Tibial nerve (tissue), 4 donors: ENCODE measurements around the gene VTN. TPM values are rescaled to one million over a fixed set of nuclear protein-coding genes. Genes with fewer than 3 reads are reported as not detected.
A peak's percentile ranks its signal among the peaks of the same experiment; 100 is the strongest.

ENCODE experiments used
- DNase-seq, 2 donors: peaks; one replicate each; pipeline ENCODE4 v3.0.0-alpha.2; 2019; ENCODE audit warnings: low spot score in 2 of 2
- H3K27ac ChIP-seq, 4 donors: fragments of 200-600 bp; sonication (generic) in 3 of 4; one replicate each; pipeline ENCODE4 v1.5.1; 2017 to 2019; ENCODE audit warnings: mild to moderate bottlenecking in 1 of 4
- H3K27me3 ChIP-seq, 2 donors: fragments of 200-600 bp; sonication (generic) in 1 of 2; one replicate each; pipeline versions ENCODE4 v1.5.1 to v1.6.0; 2017 to 2019
- H3K36me3 ChIP-seq, 3 donors: fragments of 200-600 bp; sonication (generic); one replicate each; pipeline ENCODE4 v1.5.1; 2018 to 2019
- H3K4me1 ChIP-seq, 4 donors: fragments of 200-600 bp; sonication (generic) in 3 of 4; one replicate each; pipeline ENCODE4 v1.5.1; 2017 to 2019
- H3K4me3 ChIP-seq, 4 donors: fragments of 200-600 bp; sonication (generic) in 3 of 4; one replicate each; pipeline ENCODE4 v1.5.1; 2017 to 2019; ENCODE audit warnings: mild to moderate bottlenecking in 1 of 4, moderate library complexity in 1 of 4
- H3K9me3 ChIP-seq, 4 donors: fragments of 200-600 bp; sonication (generic) in 3 of 4; one replicate each; pipeline ENCODE4 v1.5.1; 2017 to 2019
- CTCF ChIP-seq, 5 experiments: fragments of 200-600 bp in 3 of 5; fragments of 450-650 bp in 2 of 5; sonication (generic) in 3 of 5; IDR thresholded peaks; one replicate each; pipeline ENCODE4 v1.5.1; 2016 to 2019; ENCODE audit warnings: antibody characterized with exemption in 5 of 5, mild to moderate bottlenecking in 3 of 5, moderate library complexity in 2 of 5
- EP300 ChIP-seq, 2 donors: sonication (generic); formaldehyde crosslinking; IDR thresholded peaks; one replicate each; pipeline ENCODE4 v1.6.1; 2017; ENCODE audit warnings: antibody characterized with exemption in 2 of 2, mild to moderate bottlenecking in 1 of 2
- POLR2A ChIP-seq, 2 donors: fragments of 450-650 bp; IDR thresholded peaks; one replicate each; pipeline ENCODE4 v1.6.1; 2017; ENCODE audit warnings: antibody characterized with exemption in 2 of 2, mild to moderate bottlenecking in 2 of 2, moderate library complexity in 2 of 2
- WGBS, 2 donors: methylation state at CpG; one replicate each; pipeline ENCODE4 v1.1.5; 2018; 5-methylcytosine and 5-hydroxymethylcytosine counted together
- total RNA-seq, 4 donors: library from RNA; depleted of rRNA; stranded (reverse); fragments of >200 nt; gene quantifications; one replicate each; pipeline ENCODE4 v1.1.0, GENCODE V29; 2016

VTN gene
- 10 to 100 TPM in 1 of 4 donors, 1 to 10 TPM in 2, under 1 TPM in 1; 0.90 to 22.7 (median 1.8) TPM for total RNA-seq

- Histone ChIP-seq H3K4me1 (peaks cover 0 to 36% (median 17%) of the 10 kb centered on the region in 4 donors), H3K4me3 (peak within 1 kb of the TSS; percentile 46 to 69 (median 60)), H3K27me3 (no peaks in the 10 kb centered on the region), H3K9me3 (no peaks in the 10 kb centered on the region), H3K27ac (peak within 1 kb of the TSS; percentile 22 to 73 (median 70)), H3K36me3 (peaks cover 0 to 29% (median 0%) of the 10 kb centered on the region in 3 donors)
- DNase-seq = no peak
- TF ChIP-seq POLR2A (IDR thresholded peaks at IDR 0.05) (no peak), CTCF (IDR thresholded peaks at IDR 0.05) (no peak), EP300 (IDR thresholded peaks at IDR 0.05) (no peak)
- WGBS, 2 donors = 15 to 25% methylated on average over 7 to 8 of the region's 8 CpGs
Measured at GRCh38 chr17:28370035-28370743, at the start of gene VTN. VTN (minus strand) TSS chr17:28370307; CDS start chr17:28370203, 104 bp downstream.

- Histone ChIP-seq H3K27me3 (peaks cover 0 to 12% of the 10 kb centered on the region in 2 donors), H3K9me3 (no peaks in the 10 kb centered on the region), H3K4me3 (no peak overlapping the region), H3K36me3 (no peaks in the 10 kb centered on the region), H3K4me1 (peaks cover 0 to 6% (median 0%) of the 10 kb centered on the region in 4 donors), H3K27ac (no peak overlapping the region)
- 17 to 19% methylated on average over 13 of the region's 13 CpGs for WGBS, 2 donors
- TF ChIP-seq CTCF (IDR thresholded peaks at IDR 0.05) = peak; percentile 12 to 50 (median 43)
- TF ChIP-seq POLR2A (IDR thresholded peaks at IDR 0.05) = no peak
- TF ChIP-seq EP300 (IDR thresholded peaks at IDR 0.05) = no peak
- peak in 1 of 2 donors; percentile 39 for DNase-seq
Measured at GRCh38 chr17:28416703-28417311, 46.7 kb upstream of the VTN start.

GRCh38 chr17:28415886-28416285, 45.8 kb upstream of the VTN start:
- H3K27me3 ChIP-seq = peaks cover 0 to 12% of the 10 kb centered on the region in 2 donors
- no peak overlapping the region for H3K4me3 ChIP-seq
- peaks cover 0 to 6% (median 0%) of the 10 kb centered on the region in 4 donors for H3K4me1 ChIP-seq
- H3K36me3 ChIP-seq = no peaks in the 10 kb centered on the region
- DNase-seq = no peak
- H3K9me3 ChIP-seq = no peaks in the 10 kb centered on the region
- no peak overlapping the region for H3K27ac ChIP-seq
- TF ChIP-seq POLR2A (IDR thresholded peaks at IDR 0.05) (no peak), CTCF (IDR thresholded peaks at IDR 0.05) (no peak)
- WGBS, 2 donors = 82 to 94% methylated on average over 3 of the region's 3 CpGs

GRCh38 chr17:28413804-28414203, 43.7 kb upstream of the VTN start:
- H3K4me3 ChIP-seq = no peak overlapping the region
- H3K27me3 ChIP-seq = peaks cover 0 to 12% of the 10 kb centered on the region in 2 donors
- peaks cover 0 to 6% (median 0%) of the 10 kb centered on the region in 4 donors for H3K4me1 ChIP-seq
- no peak for TF ChIP-seq POLR2A (IDR thresholded peaks at IDR 0.05)
- TF ChIP-seq EP300 (IDR thresholded peaks at IDR 0.05) = no peak
- no peak for TF ChIP-seq CTCF (IDR thresholded peaks at IDR 0.05)
- H3K36me3 ChIP-seq = no peaks in the 10 kb centered on the region
- WGBS, 2 donors = 50 to 54% methylated on average over 7 of the region's 7 CpGs
- no peak for DNase-seq
- no peaks in the 10 kb centered on the region for H3K9me3 ChIP-seq
- no peak overlapping the region for H3K27ac ChIP-seq

GRCh38 chr17:28412099-28412498, 42.0 kb upstream of the VTN start:
- no peaks in the 10 kb centered on the region for H3K9me3 ChIP-seq
- H3K4me3 ChIP-seq = no peak overlapping the region
- H3K36me3 ChIP-seq = no peaks in the 10 kb centered on the region
- H3K27ac ChIP-seq = no peak overlapping the region
- H3K4me1 ChIP-seq = peaks cover 0 to 5% (median 0%) of the 10 kb centered on the region in 4 donors
- DNase-seq = no peak
- no peak for TF ChIP-seq EP300 (IDR thresholded peaks at IDR 0.05)
- TF ChIP-seq POLR2A (IDR thresholded peaks at IDR 0.05) = no peak
- no peak for TF ChIP-seq CTCF (IDR thresholded peaks at IDR 0.05)
- H3K27me3 ChIP-seq = peaks cover 0 to 12% of the 10 kb centered on the region in 2 donors
- 66 to 70% methylated on average over 3 of the region's 3 CpGs for WGBS, 2 donors
